ENCODE measurements around the gene KLHL29. TPM values are rescaled to one million over a fixed set of nuclear protein-coding genes. Genes with fewer than 3 reads are reported as not detected.

The KLHL29 gene
- total and polyA plus RNA-seq, 2 experiments from 2014 or later = 1.9 to 6.4 TPM

DNA sequence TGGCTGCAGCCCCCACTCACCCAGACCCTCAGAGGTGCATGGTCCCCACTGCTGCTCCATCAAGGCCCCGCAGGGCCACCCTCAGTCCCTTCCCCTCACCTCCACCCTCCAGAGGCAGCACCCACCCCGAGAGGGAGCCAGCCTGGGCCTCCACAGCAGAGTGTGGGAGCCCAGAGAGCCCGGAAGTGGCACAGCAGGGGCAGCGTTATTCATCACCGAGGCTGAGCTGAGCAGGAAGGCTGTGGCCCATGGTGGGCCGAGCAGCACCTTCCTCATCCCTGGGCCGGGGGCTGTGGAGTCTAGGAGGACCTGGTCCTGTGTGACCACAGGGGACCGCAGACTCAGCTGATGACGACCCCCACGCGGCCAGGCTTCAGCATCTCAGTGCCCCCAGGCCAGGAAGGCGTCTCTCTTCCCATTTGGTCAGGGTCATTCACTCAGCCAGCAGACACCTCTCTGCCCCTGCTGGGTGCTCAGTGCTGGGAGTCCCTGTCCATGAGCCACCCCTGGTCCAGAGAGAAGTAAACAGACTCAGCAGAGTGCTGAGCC is 283.9 kb downstream of the KLHL29 start:
- no peak for DNase-seq
- Histone ChIP-seq H3K9me3 (ENCODE audit: low read depth) (no peaks in the 10 kb centered on the region), H3K9ac (no peak overlapping the region), H3K4me1 (ENCODE audit: insufficient read depth) (peaks cover 2% of the 10 kb centered on the region; the same call in 1 of the 2 replicates), H3K4me2 (ENCODE audit: unreplicated experiment) (no peak overlapping the region), H4K20me1 (ENCODE audit: insufficient read depth) (no peaks in the 10 kb centered on the region), H3K9me2 (ENCODE audit: insufficient read depth) (no peaks in the 10 kb centered on the region), H3K27ac (no peak overlapping the region), H3K79me2 (ENCODE audit: insufficient read depth) (no peaks in the 10 kb centered on the region), H2AFZ (no peak overlapping the region), H3K27me3 (replicated peaks; ENCODE audit: insufficient read depth) (no peaks in the 10 kb centered on the region), H3K36me3 (ENCODE audit: low read depth) (no peaks in the 10 kb centered on the region), H3F3A (ENCODE audit: insufficient read depth) (no peaks in the 10 kb centered on the region), H3K4me3 (no peak overlapping the region)
- 86 to 91% methylated on average over 11 to 12 of the region's 12 CpGs for WGBS, 2 experiments (ENCODE audit: low coverage in 1 of 2, low lambda C conversion rate in 2 of 2, missing lambda C conversion rate in 2 of 2)
- TF ChIP-seq EZH2phosphoT487 (IDR thresholded peaks at IDR 0.05; ENCODE audit: insufficient read depth, low read depth) (no peak), EZH2 (IDR thresholded peaks at IDR 0.05; ENCODE audit: insufficient read depth, poor library complexity, severe bottlenecking) (no peak)
- in situ Hi-C loops (cut with MboI) = no loop called here

DNA sequence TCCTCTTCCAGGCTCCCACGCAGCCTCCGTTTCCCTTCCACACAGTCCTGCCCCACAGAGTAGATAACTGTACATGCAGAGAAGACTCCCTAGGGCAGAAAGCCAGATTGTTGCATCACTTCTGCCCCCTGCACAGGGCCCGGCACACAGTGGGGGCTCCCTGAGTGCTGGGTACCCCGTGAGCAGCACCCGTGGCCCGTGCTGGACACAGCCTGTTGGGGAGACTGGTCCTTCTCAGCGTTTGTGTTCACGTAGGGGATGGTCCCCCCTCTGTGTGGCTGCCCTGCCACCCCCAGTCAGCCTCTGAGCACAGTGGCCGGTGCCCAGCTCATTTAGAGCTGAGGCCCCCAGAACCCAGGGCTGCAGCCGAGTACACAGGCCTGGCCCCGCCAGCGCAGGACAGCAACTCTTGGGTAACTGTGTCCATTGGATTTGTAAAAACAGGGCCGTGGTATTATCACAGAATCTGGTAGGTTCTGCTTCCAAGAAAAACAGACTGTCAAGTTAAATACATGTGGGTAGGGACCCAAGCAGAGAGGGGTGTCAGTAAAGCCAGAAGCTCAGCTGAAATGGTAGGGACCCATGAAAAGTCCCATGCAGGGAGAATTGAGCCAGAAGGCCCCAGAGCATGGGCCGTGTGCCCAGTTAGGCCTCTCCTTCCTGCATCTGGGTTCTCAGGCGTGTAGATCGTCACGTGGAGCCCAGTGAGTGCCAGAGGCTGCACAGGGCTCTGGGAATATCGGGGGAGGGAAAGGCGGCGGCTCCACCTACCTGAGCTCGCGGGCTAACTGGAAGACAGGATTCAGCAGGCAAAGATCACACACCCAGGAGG is 284.6 kb downstream of the KLHL29 start:
- in situ Hi-C loops (cut with MboI) = no loop called here
- no peaks in the 10 kb centered on the region for H3F3A ChIP-seq (ENCODE audit: insufficient read depth)
- TF ChIP-seq EZH2 (IDR thresholded peaks at IDR 0.05; ENCODE audit: insufficient read depth, poor library complexity, severe bottlenecking) (no peak), EZH2phosphoT487 (IDR thresholded peaks at IDR 0.05; ENCODE audit: insufficient read depth, low read depth) (no peak)
- no peaks in the 10 kb centered on the region for H3K4me1 ChIP-seq (ENCODE audit: insufficient read depth)
- WGBS, 2 experiments (ENCODE audit: low coverage in 1 of 2, low lambda C conversion rate in 2 of 2, missing lambda C conversion rate in 2 of 2) = 87 to 94% methylated on average over 17 to 22 of the region's 22 CpGs
- no peaks in the 10 kb centered on the region for H3K9me2 ChIP-seq (ENCODE audit: insufficient read depth)
- H3K4me2 ChIP-seq (ENCODE audit: unreplicated experiment) = no peak overlapping the region
- no peaks in the 10 kb centered on the region for H3K9me3 ChIP-seq (ENCODE audit: low read depth)
- no peak overlapping the region for H3K4me3 ChIP-seq
- no peak overlapping the region for H3K27ac ChIP-seq
- no peak overlapping the region for H2AFZ ChIP-seq
- no peaks in the 10 kb centered on the region for H3K79me2 ChIP-seq (ENCODE audit: insufficient read depth)
- no peaks in the 10 kb centered on the region for H4K20me1 ChIP-seq (ENCODE audit: insufficient read depth)
- H3K36me3 ChIP-seq (ENCODE audit: low read depth) = no peaks in the 10 kb centered on the region
- no peak overlapping the region for H3K9ac ChIP-seq
- no peaks in the 10 kb centered on the region for H3K27me3 ChIP-seq (replicated peaks; ENCODE audit: insufficient read depth)
- DNase-seq = no peak

DNA sequence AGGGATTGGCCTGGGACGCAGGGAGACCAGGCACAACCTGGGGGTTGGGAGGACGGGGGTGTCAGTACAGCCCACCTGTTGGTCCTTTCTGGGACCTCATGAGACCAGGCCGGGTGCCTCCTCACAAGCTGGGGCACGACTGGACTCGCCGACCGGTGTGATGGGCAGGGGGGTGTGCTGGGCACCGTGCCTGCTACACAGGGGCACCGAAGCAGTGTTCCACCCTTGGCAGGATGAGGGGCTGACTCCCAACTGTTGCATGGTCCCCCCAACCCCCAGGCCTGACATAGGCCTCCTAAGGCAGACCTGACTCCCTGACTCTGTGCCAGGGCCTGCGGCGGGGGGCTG is 285.2 kb downstream of the KLHL29 start:
- no peaks in the 10 kb centered on the region for H3K36me3 ChIP-seq (ENCODE audit: low read depth)
- TF ChIP-seq EZH2phosphoT487 (IDR thresholded peaks at IDR 0.05; ENCODE audit: insufficient read depth, low read depth) (no peak), EZH2 (IDR thresholded peaks at IDR 0.05; ENCODE audit: insufficient read depth, poor library complexity, severe bottlenecking) (no peak)
- 86 to 95% methylated on average over 5 of the region's 11 CpGs for WGBS, 2 experiments (ENCODE audit: low coverage in 1 of 2, low lambda C conversion rate in 2 of 2, missing lambda C conversion rate in 2 of 2)
- DNase-seq = no peak
- H3K9me3 ChIP-seq (ENCODE audit: low read depth) = no peaks in the 10 kb centered on the region
- H3K4me3 ChIP-seq = no peak overlapping the region
- H3K4me1 ChIP-seq (ENCODE audit: insufficient read depth) = no peaks in the 10 kb centered on the region
- H3K9ac ChIP-seq = no peak overlapping the region
- in situ Hi-C loops (cut with MboI) = no loop called here
- H3K27me3 ChIP-seq (replicated peaks; ENCODE audit: insufficient read depth) = no peaks in the 10 kb centered on the region
- no peaks in the 10 kb centered on the region for H4K20me1 ChIP-seq (ENCODE audit: insufficient read depth)
- no peaks in the 10 kb centered on the region for H3F3A ChIP-seq (ENCODE audit: insufficient read depth)
- H3K9me2 ChIP-seq (ENCODE audit: insufficient read depth) = no peaks in the 10 kb centered on the region
- H3K27ac ChIP-seq = no peak overlapping the region
- H2AFZ ChIP-seq = no peak overlapping the region
- H3K79me2 ChIP-seq (ENCODE audit: insufficient read depth) = no peaks in the 10 kb centered on the region
- no peak overlapping the region for H3K4me2 ChIP-seq (ENCODE audit: unreplicated experiment)

DNA sequence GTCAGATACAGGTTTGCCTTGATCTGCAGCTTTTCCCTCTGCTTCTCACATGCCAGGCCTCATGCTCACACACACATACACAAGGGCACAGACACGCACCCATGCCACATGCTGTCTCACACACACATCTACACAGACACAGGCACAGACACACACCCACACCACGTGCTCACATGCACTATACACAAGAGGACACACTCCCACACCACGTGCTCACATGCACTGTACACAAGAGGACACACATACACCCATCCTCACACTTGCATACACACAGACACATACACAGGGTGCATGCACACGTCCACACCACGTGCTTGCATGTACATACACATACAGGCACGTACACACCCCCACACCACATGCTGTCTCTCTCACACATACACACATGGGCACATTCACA is 288.1 kb downstream of the KLHL29 start:
- Histone ChIP-seq H3K4me1 (ENCODE audit: insufficient read depth) (no peaks in the 10 kb centered on the region), H3K27me3 (replicated peaks; ENCODE audit: insufficient read depth) (no peaks in the 10 kb centered on the region), H2AFZ (no peak overlapping the region), H3K4me3 (no peak overlapping the region), H4K20me1 (ENCODE audit: insufficient read depth) (no peaks in the 10 kb centered on the region), H3K9ac (no peak overlapping the region), H3K9me2 (ENCODE audit: insufficient read depth) (no peaks in the 10 kb centered on the region), H3F3A (ENCODE audit: insufficient read depth) (no peaks in the 10 kb centered on the region), H3K36me3 (ENCODE audit: low read depth) (no peaks in the 10 kb centered on the region), H3K9me3 (ENCODE audit: low read depth) (no peaks in the 10 kb centered on the region), H3K79me2 (ENCODE audit: insufficient read depth) (no peaks in the 10 kb centered on the region), H3K27ac (no peak overlapping the region), H3K4me2 (ENCODE audit: unreplicated experiment) (no peak overlapping the region)
- TF ChIP-seq EZH2phosphoT487 (IDR thresholded peaks at IDR 0.05; ENCODE audit: insufficient read depth, low read depth) (no peak), EZH2 (IDR thresholded peaks at IDR 0.05; ENCODE audit: insufficient read depth, poor library complexity, severe bottlenecking) (no peak)
- DNase-seq = no peak
- in situ Hi-C loops (cut with MboI) = no loop called here
- 68 to 71% methylated on average over 6 of the region's 6 CpGs for WGBS, 2 experiments (ENCODE audit: low coverage in 1 of 2, low lambda C conversion rate in 2 of 2, missing lambda C conversion rate in 2 of 2)

Measured in GM23248 (cell line).